WTC11 (cell line): Measurements from ENCODE around the gene ATF5. TPM values are rescaled to one million over a fixed set of nuclear protein-coding genes. Genes with fewer than 3 reads are reported as not detected.

Experiments
- ATAC-seq: fragments of 200-7000 bp; cut with Tn5 transposase; 2 replicates; pipeline ENCODE4 v1.10.0; 2021; ENCODE audit warnings: mild to moderate bottlenecking, moderate library complexity
- CTCF ChIA-PET: fragments of 300-600 bp; sonication (Branson Sonifier 250); formaldehyde crosslinking; loops from one replicate; lab custom pipeline; 2021; ENCODE audit warnings: antibody characterized with exemption; lab: Charles Lee
- POLR2A ChIA-PET: fragments of 350-600 bp; sonication (Branson Sonifier 250); formaldehyde crosslinking; loops from one replicate; lab custom pipeline; 2021; ENCODE audit warnings: antibody characterized with exemption; lab: Charles Lee
- DNase-seq: peaks from one replicate; pipeline ENCODE4 v3.0.0; 2021; ENCODE audit warnings: low spot score
- H3K27ac Mint-ChIP-seq: 2 replicates; pipeline ENCODE4 v1.8.0; 2021; ENCODE audit warnings: mixed read lengths
- H3K27me3 Mint-ChIP-seq: 2 replicates; pipeline ENCODE4 v1.8.0; 2021; ENCODE audit warnings: low read depth, mild to moderate bottlenecking, moderate library complexity, mixed read lengths
- H3K36me3 Mint-ChIP-seq: 2 replicates; pipeline ENCODE4 v1.8.0; 2021; ENCODE audit warnings: mixed read lengths
- H3K4me1 Mint-ChIP-seq: 2 replicates; pipeline ENCODE4 v1.8.0; 2022; ENCODE audit warnings: mixed read lengths
- H3K4me3 Mint-ChIP-seq: 2 replicates; pipeline ENCODE4 v1.8.0; 2021; ENCODE audit warnings: mild to moderate bottlenecking, moderate library complexity, mixed read lengths
- H3K9me3 Mint-ChIP-seq: 2 replicates; pipeline ENCODE4 v1.8.0; 2021; ENCODE audit warnings: mixed read lengths
- AFF4 ChIP-seq: sonication (generic); formaldehyde crosslinking; IDR thresholded peaks from 2 replicates; pipeline ENCODE4 v1.8.1; 2023; ENCODE audit warnings: mild to moderate bottlenecking, missing genetic modification reagents, borderline replicate concordance
- ATF3 ChIP-seq: sonication (generic); formaldehyde crosslinking; conservative IDR thresholded peaks from 2 replicates; pipeline ENCODE4 v1.8.1; 2022; ENCODE audit warnings: mild to moderate bottlenecking, missing genetic modification reagents
- ATF6 ChIP-seq: sonication (generic); formaldehyde crosslinking; IDR thresholded peaks from 2 replicates; pipeline ENCODE4 v1.8.1; 2023; ENCODE audit warnings: mild to moderate bottlenecking, missing genetic modification reagents
- CREB1 ChIP-seq: sonication (generic); formaldehyde crosslinking; IDR thresholded peaks from 2 replicates; pipeline ENCODE4 v1.8.0; 2023; ENCODE audit warnings: mild to moderate bottlenecking, missing genetic modification reagents
- E2F5 ChIP-seq: sonication (generic); formaldehyde crosslinking; IDR thresholded peaks from 2 replicates; pipeline ENCODE4 v1.8.1; 2022; ENCODE audit warnings: mild to moderate bottlenecking, moderate library complexity, missing genetic modification reagents
- ESRRA ChIP-seq: sonication (generic); formaldehyde crosslinking; IDR thresholded peaks from 2 replicates; pipeline ENCODE4 v1.8.1; 2022; ENCODE audit warnings: mild to moderate bottlenecking, missing genetic modification reagents, borderline replicate concordance
- FOXP1 ChIP-seq: sonication (generic); formaldehyde crosslinking; IDR thresholded peaks from 2 replicates; pipeline ENCODE4 v1.8.0; 2022; ENCODE audit warnings: missing genetic modification reagents, mild to moderate bottlenecking, moderate library complexity, borderline replicate concordance
- JAZF1 ChIP-seq: fragments of 250-450 bp; sonication (Bioruptor Pico); IDR thresholded peaks from 2 replicates; pipeline ENCODE4 v1.9.0; 2021; ENCODE audit warnings: moderate library complexity, mild to moderate bottlenecking, inconsistent platforms
- KAT7 ChIP-seq: sonication (generic); formaldehyde crosslinking; IDR thresholded peaks from 2 replicates; pipeline ENCODE4 v1.8.1; 2023; ENCODE audit warnings: missing genetic modification reagents, mild to moderate bottlenecking, borderline replicate concordance
- MAX ChIP-seq: sonication (generic); formaldehyde crosslinking; IDR thresholded peaks from 2 replicates; pipeline ENCODE4 v1.8.0; 2022; ENCODE audit warnings: mild to moderate bottlenecking, missing genetic modification reagents
- MXD4 ChIP-seq: fragments of 250-450 bp; sonication (Bioruptor Pico); IDR thresholded peaks from 2 replicates; pipeline ENCODE4 v1.8.0; 2021; ENCODE audit warnings: mild to moderate bottlenecking, moderate library complexity, borderline replicate concordance
- TCF7 ChIP-seq: sonication (generic); formaldehyde crosslinking; IDR thresholded peaks from 2 replicates; pipeline ENCODE4 v1.8.0; 2022; ENCODE audit warnings: mild to moderate bottlenecking, low read depth, missing genetic modification reagents, moderate library complexity
- ZBTB21 ChIP-seq: sonication (generic); formaldehyde crosslinking; IDR thresholded peaks from 2 replicates; pipeline ENCODE4 v1.8.1; 2023; ENCODE audit warnings: mild to moderate bottlenecking, missing genetic modification reagents, borderline replicate concordance
- ZBTB43 ChIP-seq: sonication (generic); formaldehyde crosslinking; IDR thresholded peaks from 2 replicates; pipeline ENCODE4 v1.8.1; 2023; ENCODE audit warnings: mild to moderate bottlenecking, missing genetic modification reagents
- ZMAT4 ChIP-seq: fragments of 250-450 bp; sonication (Bioruptor Pico); IDR thresholded peaks from 2 replicates; pipeline ENCODE4 v1.9.0; 2021; ENCODE audit warnings: mild to moderate bottlenecking
- ZNF232 ChIP-seq: sonication (generic); formaldehyde crosslinking; IDR thresholded peaks from 2 replicates; pipeline ENCODE4 v1.8.0; 2022; ENCODE audit warnings: mild to moderate bottlenecking, missing genetic modification reagents
- ZNF416 ChIP-seq: fragments of 250-450 bp; sonication (Bioruptor Pico); IDR thresholded peaks from 2 replicates; pipeline ENCODE4 v1.9.0; 2021; ENCODE audit warnings: mild to moderate bottlenecking, inconsistent platforms
- ZNF512 ChIP-seq: sonication (generic); formaldehyde crosslinking; IDR thresholded peaks from 2 replicates; pipeline ENCODE4 v1.8.1; 2022; ENCODE audit warnings: missing genetic modification reagents, borderline replicate concordance
- ZNF671 ChIP-seq: fragments of 250-450 bp; sonication (Bioruptor Pico); IDR thresholded peaks from 2 replicates; pipeline ENCODE4 v1.8.0; 2021; ENCODE audit warnings: mild to moderate bottlenecking
- total RNA-seq: library from RNA; stranded (reverse); gene quantifications from 3 replicates; pipeline ENCODE4 v1.2.3, GENCODE V29; 2021

ATF5 gene
- total RNA-seq, 1 experiment from 2014 or later, result 10.8 TPM

- no peak overlapping the region for H3K4me3 Mint-ChIP-seq
- DNase-seq, result no peak
- TF ChIP-seq FOXP1 (no peak), TCF7 (no peak), ZBTB21 (CRISPR knock-in tag) (no peak), ATF6 (CRISPR knock-in tag) (no peak), E2F5 (CRISPR knock-in tag) (no peak), JAZF1 (CRISPR knock-in tag) (no peak), AFF4 (CRISPR knock-in tag) (no peak), ZNF671 (no peak)
- no peak overlapping the region for H3K27ac Mint-ChIP-seq
- no peaks in the 10 kb centered on the region for H3K9me3 Mint-ChIP-seq
- peaks cover 30% of the 10 kb centered on the region for H3K36me3 Mint-ChIP-seq
- no peak for ATAC-seq
- H3K4me1 Mint-ChIP-seq, result peaks cover 11% of the 10 kb centered on the region
- ChIA-PET POLR2A (no interaction called here), CTCF (interaction anchor here (1.6 kb wide), 1 partner anchor 8 kb away, joined by 11 read pairs; no protein-coding TSS in a partner anchor)
- peaks cover 43% of the 10 kb centered on the region for H3K27me3 Mint-ChIP-seq
Measured at GRCh38 chr19:49889038-49889686, 39.8 kb upstream of the ATF5 start.

- DNase-seq (peak; percentile 89), ATAC-seq (peak; percentile 76)
- ChIA-PET CTCF (interaction anchor here (0.9 to 2.5 kb wide), 22 partner anchors 9 to 172 kb away, joined by 3 to 18 read pairs (median 5); partner anchors contain the start of genes AKT1S1, ATF5, FUZ and NUP62), POLR2A (interaction anchor here (0.9 to 2.4 kb wide), 3 partner anchors 13 to 40 kb away, joined by 6 to 13 read pairs (median 11); partner anchors contain the start of genes AKT1S1, ATF5, NUP62 and TBC1D17)
- Mint-ChIP-seq H3K36me3 (peaks cover 25% of the 10 kb centered on the region), H3K4me3 (peak overlapping the region; percentile 73), H3K27ac (peak overlapping the region; percentile 95; the same call in 1 of the 2 replicates), H3K9me3 (no peaks in the 10 kb centered on the region), H3K4me1 (peaks cover 11% of the 10 kb centered on the region), H3K27me3 (peaks cover 43% of the 10 kb centered on the region)
- TF ChIP-seq TCF7 (peak; percentile 98), MXD4 (CRISPR knock-in tag) (no peak), ZNF232 (CRISPR knock-in tag) (peak; percentile 100), CREB1 (CRISPR knock-in tag) (peak; percentile 100), ZNF416 (CRISPR knock-in tag) (no peak), ESRRA (CRISPR knock-in tag) (peak; percentile 99), ZMAT4 (CRISPR knock-in tag) (no peak), ATF3 (peak; percentile 96), KAT7 (CRISPR knock-in tag) (peak; percentile 100), ZNF512 (0 out of 2 replicates have a peak, but pooled peaks have one; percentile 51), ATF6 (CRISPR knock-in tag) (peak; percentile 93), MAX (peak; percentile 100), ZBTB43 (CRISPR knock-in tag) (peak; percentile 99)
Measured at GRCh38 chr19:49889687-49890348, 39.2 kb upstream of the ATF5 start.
